Measurements from ENCODE around the gene DOK4. TPM values are rescaled to one million over a fixed set of nuclear protein-coding genes. Genes with fewer than 3 reads are reported as not detected.
A peak's percentile ranks its signal among the peaks of the same experiment; 100 is the strongest.

DOK4 gene
- total and polyA plus RNA-seq, 11 donors: 5.9 to 14.8 (median 7.7) TPM

- no peaks in the 10 kb centered on the region for H3K9me3 ChIP-seq
- H3K4me3 ChIP-seq: no peak overlapping the region
- H3K36me3 ChIP-seq: peaks cover 0 to 47% (median 19%) of the 10 kb centered on the region in 9 donors
- H3K27me3 ChIP-seq: peaks cover 0 to 6% (median 0%) of the 10 kb centered on the region in 9 donors
- H3K27ac ChIP-seq: no peak overlapping the region
- intact Hi-C loops (cut with DNase I): loop anchor here (2.0 to 5.0 kb wide), 9 partner anchors 41 to 221 kb away; partner anchors contain the start of gene POLR2C (in 2 of the 10)
- peaks cover 0 to 14% (median 6%) of the 10 kb centered on the region in 12 donors for H3K4me1 ChIP-seq
- no peak for TF ChIP-seq CTCF (IDR thresholded peaks at IDR 0.05)
- TF ChIP-seq POLR2A (IDR thresholded peaks at IDR 0.05): no peak
- ATAC-seq: no peak
- DNase-seq: no peak
- WGBS, 4 donors: 92 to 97% (median 93%) methylated on average over 13 of the region's 13 CpGs
These were observed 32.2 kb upstream of the DOK4 start for GRCh38 chr16:57518520-57518919.

GRCh38 chr16:57517397-57518367, 31.4 kb upstream of the DOK4 start:
- Histone ChIP-seq H3K36me3 (peaks cover 0 to 49% (median 19%) of the 10 kb centered on the region in 9 donors), H3K27ac (no peak overlapping the region), H3K27me3 (peaks cover 0 to 6% (median 0%) of the 10 kb centered on the region in 9 donors), H3K9me3 (no peaks in the 10 kb centered on the region), H3K4me3 (no peak overlapping the region), H3K4me1 (peaks cover 0 to 14% (median 6%) of the 10 kb centered on the region in 12 donors)
- 92 to 97% (median 95%) methylated on average over 28 to 31 of the region's 31 CpGs for WGBS, 4 donors
- intact Hi-C loops (cut with DNase I): loop anchor here (2.0 to 5.0 kb wide), 10 partner anchors 40 to 220 kb away; partner anchors contain the start of gene POLR2C (in 3 of the 10)
- DNase-seq: peak in 1 of 5 donors; percentile 8
- TF ChIP-seq CTCF (IDR thresholded peaks at IDR 0.05): no peak
- TF ChIP-seq POLR2A (IDR thresholded peaks at IDR 0.05): no peak
- no peak for ATAC-seq

- Histone ChIP-seq H3K27me3 (no peaks in the 10 kb centered on the region), H3K4me1 (peaks cover 0 to 14% (median 6%) of the 10 kb centered on the region in 12 donors), H3K4me3 (no peak overlapping the region), H3K36me3 (peaks cover 0 to 57% (median 23%) of the 10 kb centered on the region in 9 donors), H3K27ac (no peak overlapping the region), H3K9me3 (no peaks in the 10 kb centered on the region)
- no peak for TF ChIP-seq CTCF (IDR thresholded peaks at IDR 0.05)
- TF ChIP-seq POLR2A (IDR thresholded peaks at IDR 0.05): no peak
- no peak for DNase-seq
- WGBS, 4 donors: 83 to 93% (median 89%) methylated on average over 3 of the region's 3 CpGs
- intact Hi-C loops (cut with DNase I): loop anchor here (2.0 to 5.0 kb wide), 8 partner anchors 39 to 219 kb away; partner anchors contain the start of gene POLR2C (in 3 of the 10)
- ATAC-seq: no peak
These were observed 30.5 kb upstream of the DOK4 start for GRCh38 chr16:57516773-57517172.

GRCh38 chr16:57516176-57516725, 30.0 kb upstream of the DOK4 start:
- WGBS, 4 donors: 83 to 91% (median 88%) methylated on average over 10 of the region's 10 CpGs
- DNase-seq (peak in 3 of 5 donors; percentile 22 to 55 (median 23)), ATAC-seq (no peak)
- Histone ChIP-seq H3K9me3 (no peaks in the 10 kb centered on the region), H3K4me3 (no peak overlapping the region), H3K27me3 (no peaks in the 10 kb centered on the region), H3K27ac (no peak overlapping the region), H3K36me3 (peaks cover 0 to 57% (median 23%) of the 10 kb centered on the region in 9 donors), H3K4me1 (peaks cover 0 to 14% (median 6%) of the 10 kb centered on the region in 12 donors)
- intact Hi-C loops (cut with DNase I): loop anchor here (2.0 to 5.0 kb wide), 8 partner anchors 39 to 219 kb away; partner anchors contain the start of gene POLR2C (in 3 of the 10)
- no peak for TF ChIP-seq CTCF (IDR thresholded peaks at IDR 0.05)
- TF ChIP-seq POLR2A (IDR thresholded peaks at IDR 0.05): no peak

All from heart left ventricle (tissue), 16 donors.